ENCODE data around the gene HPGD. TPM values are rescaled to one million over a fixed set of nuclear protein-coding genes. Genes with fewer than 3 reads are reported as not detected.

HPGD gene
- polyA plus RNA-seq, result 100 to 1,000 TPM in 3 of 4 donors, 10 to 100 TPM in 1; 60.9 to 399 (median 161) TPM
- long read RNA-seq, donor 1, transcript HPGD-202 (7 exons, 3,027 nt), result major isoform, 63 of 115 reads
- long read RNA-seq, donor 1, partial matches to known transcripts, result 42 of 115 reads
- long read RNA-seq, donor 1, other reads (novel, unspliced or antisense), result 0 of 115 reads
- long read RNA-seq, donor 2, partial matches to known transcripts, result 0 of 3 reads
- long read RNA-seq, donor 2, other reads (novel, unspliced or antisense), result 0 of 3 reads
- long read RNA-seq, donor 3, transcript HPGD-202 (7 exons, 3,027 nt), result major isoform, 12 of 23 reads
- long read RNA-seq, donor 3, partial matches to known transcripts, result 7 of 23 reads
- long read RNA-seq, donor 3, other reads (novel, unspliced or antisense), result 0 of 23 reads
- long read RNA-seq, donor 4, result 0 reads
- long read RNA-seq, donor 5, transcript HPGD-202 (7 exons, 3,027 nt), result major isoform, 6 of 9 reads
- long read RNA-seq, donor 5, partial matches to known transcripts, result 0 of 9 reads
- long read RNA-seq, donor 5, other reads (novel, unspliced or antisense), result 0 of 9 reads
- long read RNA-seq, donor 6, transcript HPGD-202 (7 exons, 3,027 nt), result major isoform, 18 of 25 reads
- long read RNA-seq, donor 6, partial matches to known transcripts, result 5 of 25 reads
- long read RNA-seq, donor 6, other reads (novel, unspliced or antisense), result 0 of 25 reads
- long read RNA-seq, donor 7, partial matches to known transcripts, result 0 of 2 reads
- long read RNA-seq, donor 7, other reads (novel, unspliced or antisense), result 0 of 2 reads
- long read RNA-seq, donor 8, partial matches to known transcripts, result 0 of 1 reads
- long read RNA-seq, donor 8, other reads (novel, unspliced or antisense), result 0 of 1 reads
- long read RNA-seq, donor 9, partial matches to known transcripts, result 0 of 3 reads
- long read RNA-seq, donor 9, other reads (novel, unspliced or antisense), result 0 of 3 reads
- long read RNA-seq, donor 10, transcript HPGD-202 (7 exons, 3,027 nt), result major isoform, 13 of 14 reads
- long read RNA-seq, donor 10, partial matches to known transcripts, result 0 of 14 reads
- long read RNA-seq, donor 10, other reads (novel, unspliced or antisense), result 0 of 14 reads

GRCh38 chr4:174522183-174523024 is at the start of gene HPGD:
TSS of gene HPGD (minus strand) at chr4:174522488. CDS start at chr4:174522451, 37 bp downstream.
- H3K4me3 ChIP-seq (ENCODE audit: low read depth in 1 of 3, low read length in 3 of 3), result peak within 1 kb of the TSS; percentile 58 to 80 (median 77)
- FAIRE-seq, result no peak
- peaks cover 0 to 6% (median 3%) of the 10 kb centered on the region in 3 donors for H3K4me1 ChIP-seq (ENCODE audit: control insufficient read depth in 3 of 3, insufficient read depth in 2 of 3, low read depth in 1 of 3, low read length in 2 of 3)
- DNase-seq, result peak; percentile 90 to 91
- H3K36me3 ChIP-seq (ENCODE audit: control insufficient read depth in 3 of 3, insufficient read depth in 2 of 3, low read depth in 1 of 3, low read length in 3 of 3), result no peaks in the 10 kb centered on the region
- peak within 1 kb of the TSS; percentile 90 to 94 (median 94) for H3K27ac ChIP-seq (ENCODE audit: low read depth in 1 of 3, low read length in 2 of 3)
- WGBS, 3 donors, result 0 to 1% (median 0%) methylated on average over 56 to 60 of the region's 60 CpGs
- no peaks in the 10 kb centered on the region for H3K27me3 ChIP-seq (ENCODE audit: control insufficient read depth in 3 of 3, insufficient read depth in 3 of 3, low read length in 3 of 3)
- H3K9me3 ChIP-seq (ENCODE audit: control insufficient read depth in 2 of 2, insufficient read depth in 1 of 2, low read depth in 1 of 2, low read length in 1 of 2), result no peaks in the 10 kb centered on the region

- Histone ChIP-seq H3K4me1 (ENCODE audit: control insufficient read depth in 3 of 3, insufficient read depth in 2 of 3, low read depth in 1 of 3, low read length in 2 of 3) (no peaks in the 10 kb centered on the region), H3K4me3 (ENCODE audit: low read depth in 1 of 3, low read length in 3 of 3) (no peak overlapping the region), H3K36me3 (ENCODE audit: control insufficient read depth in 3 of 3, insufficient read depth in 2 of 3, low read depth in 1 of 3, low read length in 3 of 3) (no peaks in the 10 kb centered on the region), H3K27ac (ENCODE audit: low read depth in 1 of 3, low read length in 2 of 3) (no peak overlapping the region), H3K27me3 (ENCODE audit: control insufficient read depth in 3 of 3, insufficient read depth in 3 of 3, low read length in 3 of 3) (no peaks in the 10 kb centered on the region), H3K9me3 (ENCODE audit: control insufficient read depth in 2 of 2, insufficient read depth in 1 of 2, low read depth in 1 of 2, low read length in 1 of 2) (no peaks in the 10 kb centered on the region)
- no peak for FAIRE-seq
- DNase-seq, result peak; percentile 10 to 48
- WGBS, 3 donors, result 31 to 62% (median 50%) methylated on average over 2 of the region's 2 CpGs
Measured at GRCh38 chr4:174564529-174564928, 42.2 kb upstream of the HPGD start.

- no peaks in the 10 kb centered on the region for H3K36me3 ChIP-seq (ENCODE audit: control insufficient read depth in 3 of 3, insufficient read depth in 2 of 3, low read depth in 1 of 3, low read length in 3 of 3)
- no peak for FAIRE-seq
- no peaks in the 10 kb centered on the region for H3K27me3 ChIP-seq (ENCODE audit: control insufficient read depth in 3 of 3, insufficient read depth in 3 of 3, low read length in 3 of 3)
- no peaks in the 10 kb centered on the region for H3K4me1 ChIP-seq (ENCODE audit: control insufficient read depth in 3 of 3, insufficient read depth in 2 of 3, low read depth in 1 of 3, low read length in 2 of 3)
- no peak for DNase-seq
- WGBS, 3 donors, result 64 to 93% (median 87%) methylated on average over 1 of the region's 1 CpG
- H3K27ac ChIP-seq (ENCODE audit: low read depth in 1 of 3, low read length in 2 of 3), result no peak overlapping the region
- no peaks in the 10 kb centered on the region for H3K9me3 ChIP-seq (ENCODE audit: control insufficient read depth in 2 of 2, insufficient read depth in 1 of 2, low read depth in 1 of 2, low read length in 1 of 2)
- no peak overlapping the region for H3K4me3 ChIP-seq (ENCODE audit: low read depth in 1 of 3, low read length in 3 of 3)
Measured at GRCh38 chr4:174563399-174563798, 41.1 kb upstream of the HPGD start.

- peaks cover 0 to 4% (median 0%) of the 10 kb centered on the region in 3 donors for H3K4me1 ChIP-seq (ENCODE audit: control insufficient read depth in 3 of 3, insufficient read depth in 2 of 3, low read depth in 1 of 3, low read length in 2 of 3)
- H3K9me3 ChIP-seq (ENCODE audit: control insufficient read depth in 2 of 2, insufficient read depth in 1 of 2, low read depth in 1 of 2, low read length in 1 of 2), result no peaks in the 10 kb centered on the region
- no peak overlapping the region for H3K27ac ChIP-seq (ENCODE audit: low read depth in 1 of 3, low read length in 2 of 3)
- no peaks in the 10 kb centered on the region for H3K36me3 ChIP-seq (ENCODE audit: control insufficient read depth in 3 of 3, insufficient read depth in 2 of 3, low read depth in 1 of 3, low read length in 3 of 3)
- H3K27me3 ChIP-seq (ENCODE audit: control insufficient read depth in 3 of 3, insufficient read depth in 3 of 3, low read length in 3 of 3), result no peaks in the 10 kb centered on the region
- no peak overlapping the region for H3K4me3 ChIP-seq (ENCODE audit: low read depth in 1 of 3, low read length in 3 of 3)
- DNase-seq, result no peak
- WGBS, 3 donors, result 45 to 55% (median 49%) methylated on average over 2 of the region's 2 CpGs
- FAIRE-seq, result no peak
Measured at GRCh38 chr4:174561560-174561959, 39.3 kb upstream of the HPGD start.

- peaks cover 0 to 9% (median 0%) of the 10 kb centered on the region in 3 donors for H3K4me1 ChIP-seq (ENCODE audit: control insufficient read depth in 3 of 3, insufficient read depth in 2 of 3, low read depth in 1 of 3, low read length in 2 of 3)
- WGBS, 3 donors, result 67 to 69% (median 67%) methylated on average over 2 of the region's 2 CpGs
- H3K9me3 ChIP-seq (ENCODE audit: control insufficient read depth in 2 of 2, insufficient read depth in 1 of 2, low read depth in 1 of 2, low read length in 1 of 2), result no peaks in the 10 kb centered on the region
- no peak overlapping the region for H3K27ac ChIP-seq (ENCODE audit: low read depth in 1 of 3, low read length in 2 of 3)
- no peak overlapping the region for H3K4me3 ChIP-seq (ENCODE audit: low read depth in 1 of 3, low read length in 3 of 3)
- DNase-seq, result no peak
- H3K36me3 ChIP-seq (ENCODE audit: control insufficient read depth in 3 of 3, insufficient read depth in 2 of 3, low read depth in 1 of 3, low read length in 3 of 3), result no peaks in the 10 kb centered on the region
- H3K27me3 ChIP-seq (ENCODE audit: control insufficient read depth in 3 of 3, insufficient read depth in 3 of 3, low read length in 3 of 3), result no peaks in the 10 kb centered on the region
- no peak for FAIRE-seq
Measured at GRCh38 chr4:174559894-174560293, 37.6 kb upstream of the HPGD start.

GRCh38 chr4:174555789-174556630 is 33.7 kb upstream of the HPGD start:
- H3K4me1 ChIP-seq (ENCODE audit: control insufficient read depth in 3 of 3, insufficient read depth in 2 of 3, low read depth in 1 of 3, low read length in 2 of 3), result peaks cover 0 to 9% (median 0%) of the 10 kb centered on the region in 3 donors
- no peaks in the 10 kb centered on the region for H3K36me3 ChIP-seq (ENCODE audit: control insufficient read depth in 3 of 3, insufficient read depth in 2 of 3, low read depth in 1 of 3, low read length in 3 of 3)
- DNase-seq (peak; percentile 69 to 84), FAIRE-seq (peak; percentile 77)
- WGBS, 3 donors, result 37 to 72% (median 55%) methylated on average over 4 of the region's 4 CpGs
- no peaks in the 10 kb centered on the region for H3K9me3 ChIP-seq (ENCODE audit: control insufficient read depth in 2 of 2, insufficient read depth in 1 of 2, low read depth in 1 of 2, low read length in 1 of 2)
- no peaks in the 10 kb centered on the region for H3K27me3 ChIP-seq (ENCODE audit: control insufficient read depth in 3 of 3, insufficient read depth in 3 of 3, low read length in 3 of 3)
- peak overlapping the region; percentile 1 to 73 (median 41) for H3K27ac ChIP-seq (ENCODE audit: low read depth in 1 of 3, low read length in 2 of 3)
- H3K4me3 ChIP-seq (ENCODE audit: low read depth in 1 of 3, low read length in 3 of 3), result no peak overlapping the region

- no peak for FAIRE-seq
Measured at GRCh38 chr4:174554231-174554728, 32.0 kb upstream of the HPGD start.

More at GRCh38 chr4:174554231-174554728, 32.0 kb upstream of the HPGD start:
- Histone ChIP-seq H3K36me3 (ENCODE audit: control insufficient read depth in 3 of 3, insufficient read depth in 2 of 3, low read depth in 1 of 3, low read length in 3 of 3) (no peaks in the 10 kb centered on the region), H3K27ac (ENCODE audit: low read depth in 1 of 3, low read length in 2 of 3) (no peak overlapping the region), H3K4me1 (ENCODE audit: control insufficient read depth in 3 of 3, insufficient read depth in 2 of 3, low read depth in 1 of 3, low read length in 2 of 3) (peaks cover 0 to 9% (median 0%) of the 10 kb centered on the region in 3 donors), H3K27me3 (ENCODE audit: control insufficient read depth in 3 of 3, insufficient read depth in 3 of 3, low read length in 3 of 3) (no peaks in the 10 kb centered on the region), H3K9me3 (ENCODE audit: control insufficient read depth in 2 of 2, insufficient read depth in 1 of 2, low read depth in 1 of 2, low read length in 1 of 2) (no peaks in the 10 kb centered on the region), H3K4me3 (ENCODE audit: low read depth in 1 of 3, low read length in 3 of 3) (no peak overlapping the region)
- no peak for DNase-seq
